ENCODE results near the gene RAD18. TPM values are rescaled to one million over a fixed set of nuclear protein-coding genes. Genes with fewer than 3 reads are reported as not detected.

Gene RAD18
- total RNA-seq, 1 experiment from 2014 or later = 42.5 TPM

- Histone ChIP-seq H3K27ac (ENCODE audit: low read depth, low read length, poor library complexity, severe bottlenecking) (no peak overlapping the region), H3K4me1 (ENCODE audit: insufficient read depth, low read length, poor library complexity, severe bottlenecking) (no peaks in the 10 kb centered on the region), H3K36me3 (ENCODE audit: insufficient read depth, low read length, poor library complexity, severe bottlenecking) (no peaks in the 10 kb centered on the region), H3K27me3 (replicated peaks; ENCODE audit: insufficient read depth, low read depth, low read length, poor library complexity) (peaks cover 17% of the 10 kb centered on the region), H3K9me3 (ENCODE audit: low read depth, low read length, poor library complexity, severe bottlenecking) (no peaks in the 10 kb centered on the region), H3K4me3 (ENCODE audit: low read depth, low read length, poor library complexity, severe bottlenecking) (no peak overlapping the region)
- intact Hi-C loops (cut with micrococcal nuclease; ENCODE audit: unreplicated experiment) = no loop called here
- ChIA-PET CTCF (no interaction called here), POLR2A (ENCODE audit: low non-redundant PET) (no interaction called here)
- no peak for TF ChIP-seq EZH2 (IDR thresholded peaks at IDR 0.05; ENCODE audit: borderline replicate concordance, low read depth, low read length, poor library complexity, severe bottlenecking)
- TF ChIP-seq, protein P1, sequence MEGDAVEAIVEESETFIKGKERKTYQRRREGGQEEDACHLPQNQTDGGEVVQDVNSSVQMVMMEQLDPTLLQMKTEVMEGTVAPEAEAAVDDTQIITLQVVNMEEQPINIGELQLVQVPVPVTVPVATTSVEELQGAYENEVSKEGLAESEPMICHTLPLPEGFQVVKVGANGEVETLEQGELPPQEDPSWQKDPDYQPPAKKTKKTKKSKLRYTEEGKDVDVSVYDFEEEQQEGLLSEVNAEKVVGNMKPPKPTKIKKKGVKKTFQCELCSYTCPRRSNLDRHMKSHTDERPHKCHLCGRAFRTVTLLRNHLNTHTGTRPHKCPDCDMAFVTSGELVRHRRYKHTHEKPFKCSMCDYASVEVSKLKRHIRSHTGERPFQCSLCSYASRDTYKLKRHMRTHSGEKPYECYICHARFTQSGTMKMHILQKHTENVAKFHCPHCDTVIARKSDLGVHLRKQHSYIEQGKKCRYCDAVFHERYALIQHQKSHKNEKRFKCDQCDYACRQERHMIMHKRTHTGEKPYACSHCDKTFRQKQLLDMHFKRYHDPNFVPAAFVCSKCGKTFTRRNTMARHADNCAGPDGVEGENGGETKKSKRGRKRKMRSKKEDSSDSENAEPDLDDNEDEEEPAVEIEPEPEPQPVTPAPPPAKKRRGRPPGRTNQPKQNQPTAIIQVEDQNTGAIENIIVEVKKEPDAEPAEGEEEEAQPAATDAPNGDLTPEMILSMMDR (conservative IDR thresholded peaks at IDR 0.05; ENCODE audit: low read depth, low read length) = no peak
- no TSS peak for BruUV-seq (replicated peaks)
- no peak for DNase-seq (ENCODE audit: low spot score)
These were observed 32.9 kb upstream of the RAD18 start for GRCh38 chr3:8996216-8996615.

GRCh38 chr3:8994226-8994625 lies 31.0 kb upstream of the RAD18 start:
- TF ChIP-seq, protein P1 (conservative IDR thresholded peaks at IDR 0.05; ENCODE audit: low read depth, low read length) = no peak
- TF ChIP-seq EZH2 (IDR thresholded peaks at IDR 0.05; ENCODE audit: borderline replicate concordance, low read depth, low read length, poor library complexity, severe bottlenecking) = no peak

DNA sequence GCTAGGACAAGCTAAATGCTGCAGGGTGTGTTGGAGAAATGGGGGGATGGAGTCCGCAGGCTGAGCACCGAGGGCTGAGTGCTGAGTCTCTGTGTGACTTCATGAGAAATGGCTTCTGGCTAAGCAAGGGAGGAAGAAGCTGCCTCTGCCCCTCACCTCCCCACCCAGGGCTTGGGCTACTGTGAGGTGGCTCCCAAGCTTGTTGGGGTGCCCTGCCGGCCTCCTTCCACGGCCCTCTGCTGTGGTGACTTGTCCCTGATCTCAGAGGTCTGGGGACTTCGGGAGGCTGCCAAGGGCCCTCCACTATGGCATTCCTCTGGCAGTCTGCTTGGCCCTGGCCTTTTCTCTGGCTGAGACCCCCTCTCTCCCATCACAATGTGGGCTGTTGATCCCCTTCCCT lies 30.1 kb upstream of the RAD18 start:
- intact Hi-C loops (cut with micrococcal nuclease; ENCODE audit: unreplicated experiment) = no loop called here
- no peak overlapping the region for H3K4me3 ChIP-seq (ENCODE audit: low read depth, low read length, poor library complexity, severe bottlenecking)
- no peak for DNase-seq (ENCODE audit: low spot score)
- no peaks in the 10 kb centered on the region for H3K27me3 ChIP-seq (replicated peaks; ENCODE audit: insufficient read depth, low read depth, low read length, poor library complexity)
- TF ChIP-seq EZH2 (IDR thresholded peaks at IDR 0.05; ENCODE audit: borderline replicate concordance, low read depth, low read length, poor library complexity, severe bottlenecking) = no peak
- TF ChIP-seq, protein P1 (conservative IDR thresholded peaks at IDR 0.05; ENCODE audit: low read depth, low read length) = no peak
- H3K4me1 ChIP-seq (ENCODE audit: insufficient read depth, low read length, poor library complexity, severe bottlenecking) = no peaks in the 10 kb centered on the region
- H3K27ac ChIP-seq (ENCODE audit: low read depth, low read length, poor library complexity, severe bottlenecking) = no peak overlapping the region
- CTCF ChIA-PET = no interaction called here
- H3K9me3 ChIP-seq (ENCODE audit: low read depth, low read length, poor library complexity, severe bottlenecking) = no peaks in the 10 kb centered on the region
- BruUV-seq (replicated peaks) = no TSS peak
- no peaks in the 10 kb centered on the region for H3K36me3 ChIP-seq (ENCODE audit: insufficient read depth, low read length, poor library complexity, severe bottlenecking)
- POLR2A ChIA-PET (ENCODE audit: low non-redundant PET) = no interaction called here

More at GRCh38 chr3:8994226-8994625, 31.0 kb upstream of the RAD18 start:
- Histone ChIP-seq H3K27ac (ENCODE audit: low read depth, low read length, poor library complexity, severe bottlenecking) (no peak overlapping the region), H3K27me3 (replicated peaks; ENCODE audit: insufficient read depth, low read depth, low read length, poor library complexity) (no peaks in the 10 kb centered on the region), H3K4me3 (ENCODE audit: low read depth, low read length, poor library complexity, severe bottlenecking) (no peak overlapping the region), H3K4me1 (ENCODE audit: insufficient read depth, low read length, poor library complexity, severe bottlenecking) (no peaks in the 10 kb centered on the region), H3K36me3 (ENCODE audit: insufficient read depth, low read length, poor library complexity, severe bottlenecking) (no peaks in the 10 kb centered on the region), H3K9me3 (ENCODE audit: low read depth, low read length, poor library complexity, severe bottlenecking) (no peaks in the 10 kb centered on the region)
- no TSS peak for BruUV-seq (replicated peaks)
- intact Hi-C loops (cut with micrococcal nuclease; ENCODE audit: unreplicated experiment) = no loop called here
- ChIA-PET POLR2A (ENCODE audit: low non-redundant PET) (no interaction called here), CTCF (no interaction called here)
- no peak for DNase-seq (ENCODE audit: low spot score)
